Upper lobe of left lung (tissue), 4 donors: ENCODE measurements around the gene IGSF3.

Experiments
- CTCF ChIP-seq, 6 experiments: fragments of 450-650 bp in 4 of 6; fragments of 200-600 bp in 2 of 6; sonication (generic) in 2 of 6; IDR thresholded peaks; one replicate each; pipeline ENCODE4 v1.5.1; 2016 to 2019; ENCODE audit warnings: antibody characterized with exemption in 6 of 6
- EP300 ChIP-seq, 4 donors: sonication (generic); formaldehyde crosslinking; IDR thresholded peaks; one replicate each; pipeline ENCODE4 v1.5.1; 2017; ENCODE audit warnings: antibody characterized with exemption in 4 of 4, control low read depth in 2 of 4
- POLR2A ChIP-seq, 4 donors: fragments of 450-650 bp; IDR thresholded peaks; one replicate each; pipeline ENCODE4 v1.5.1; 2016 to 2017; ENCODE audit warnings: antibody characterized with exemption in 4 of 4, mild to moderate bottlenecking in 2 of 4
- POLR2AphosphoS5 ChIP-seq, 2 donors: sonication (generic); formaldehyde crosslinking; IDR thresholded peaks; one replicate each; pipeline ENCODE4 v1.5.1; 2017; ENCODE audit warnings: antibody characterized with exemption in 2 of 2

- TF ChIP-seq CTCF (IDR thresholded peaks at IDR 0.05) = no peak
- TF ChIP-seq EP300 (IDR thresholded peaks at IDR 0.05) = no peak
- TF ChIP-seq POLR2A (IDR thresholded peaks at IDR 0.05) = no peak
- no peak for TF ChIP-seq POLR2AphosphoS5 (IDR thresholded peaks at IDR 0.05)
Measured at GRCh38 chr1:116569381-116569670, 98.2 kb downstream of the IGSF3 start.
